Sigmoid colon (tissue), 7 donors: ENCODE results near the gene DQX1. TPM values are rescaled to one million over a fixed set of nuclear protein-coding genes. Genes with fewer than 3 reads are reported as not detected.
"Not testable (repeated sequence)": the region's sequence is repeated elsewhere in the genome, so short reads cannot be mapped to it uniquely, and the experiment has no call there.

ENCODE experiments used
- DNase-seq: peaks from one replicate; pipeline ENCODE4 v3.0.0-alpha.2; 2019
- H3K27ac ChIP-seq, 4 donors: fragments of 200-600 bp; sonication (generic); one replicate each; pipeline ENCODE4 v1.5.1; 2016 to 2019; ENCODE audit warnings: mild to moderate bottlenecking in 1 of 4
- H3K27me3 ChIP-seq, 3 donors: fragments of 200-600 bp; sonication (generic); one replicate each; pipeline ENCODE4 v1.5.1; 2019; ENCODE audit warnings: mild to moderate bottlenecking in 1 of 3
- H3K36me3 ChIP-seq, 4 donors: fragments of 200-600 bp; sonication (generic); one replicate each; pipeline ENCODE4 v1.5.1; 2016 to 2019
- H3K4me1 ChIP-seq, 4 donors: fragments of 200-600 bp; sonication (generic); one replicate each; pipeline ENCODE4 v1.5.1; 2017 to 2019
- H3K4me3 ChIP-seq, 4 donors: fragments of 200-600 bp; sonication (generic); one replicate each; pipeline ENCODE4 v1.5.1; 2017 to 2019; ENCODE audit warnings: mild to moderate bottlenecking in 2 of 4, moderate library complexity in 1 of 4
- H3K9me3 ChIP-seq, 4 donors: fragments of 200-600 bp in 3 of 4; sonication (generic) in 3 of 4; one replicate each; pipeline versions ENCODE4 v1.5.1 to v1.6.1; 2013 to 2019
- CTCF ChIP-seq, 4 experiments: fragments of 450-650 bp in 3 of 4; fragments of 200-600 bp in 1 of 4; IDR thresholded peaks; one replicate each; pipeline ENCODE4 v1.5.1; 2016 to 2019; ENCODE audit warnings: antibody characterized with exemption in 4 of 4, mild to moderate bottlenecking in 3 of 4, moderate library complexity in 2 of 4
- EP300 ChIP-seq, 4 donors: sonication (generic); formaldehyde crosslinking; IDR thresholded peaks; one replicate each; pipeline ENCODE4 v1.6.1; 2017; ENCODE audit warnings: antibody characterized with exemption in 4 of 4
- POLR2A ChIP-seq, 2 donors: fragments of 450-650 bp; IDR thresholded peaks; one replicate each; pipeline ENCODE4 v1.6.1; 2016; ENCODE audit warnings: antibody characterized with exemption in 2 of 2, mild to moderate bottlenecking in 2 of 2, moderate library complexity in 2 of 2
- POLR2AphosphoS5 ChIP-seq, 4 donors: sonication (generic); formaldehyde crosslinking; IDR thresholded peaks; one replicate each; pipeline ENCODE4 v1.6.1; 2017; ENCODE audit warnings: antibody characterized with exemption in 4 of 4
- WGBS, 2 donors: extraction: QIAGEN DNeasy Blood & Tissue Kit; methylation state at CpG; one replicate each; pipeline ENCODE4 v1.1.7; 2013; 5-methylcytosine and 5-hydroxymethylcytosine counted together
- intact Hi-C: fragments of 100-400 bp; cut with DNase I; formaldehyde crosslinking; loops from one replicate; pipeline ENCODE4 v1.15.1; 2023
- polyA plus RNA-seq, 3 donors: library from polyadenylated mRNA; stranded (reverse); fragments of 200-250 nt; gene quantifications; one replicate each; pipeline ENCODE4 v1.2.3, GENCODE V29; 2013
- total RNA-seq, 4 donors: library from RNA; depleted of rRNA; stranded (reverse); fragments of >200 nt; gene quantifications; one replicate each; pipeline ENCODE4 v1.1.0, GENCODE V29; 2016
- donor health status: healthy with polysubstance abuse.
- donor health status: Bipolar disorder and iron deficiency.
- donor health status: healthy.

The DQX1 gene
- total and polyA plus RNA-seq, 7 donors: 7.2 to 15.6 (median 13.2) TPM; not detected in 4

- DNase-seq: no peak
- H3K36me3 ChIP-seq: peaks cover 0 to 50% (median 19%) of the 10 kb centered on the region in 4 donors
- no peaks in the 10 kb centered on the region for H3K9me3 ChIP-seq
- WGBS, 2 donors: 93 to 95% methylated on average over 6 of the region's 6 CpGs
- no peak overlapping the region for H3K27ac ChIP-seq
- no peak overlapping the region for H3K4me3 ChIP-seq
- intact Hi-C loops: loop anchor here (10.0 kb wide), 2 partner anchors 550 to 650 kb away; partner anchors contain the start of genes DGUOK and STAMBP
- H3K4me1 ChIP-seq: peaks cover 0 to 23% (median 21%) of the 10 kb centered on the region in 4 donors
- no peaks in the 10 kb centered on the region for H3K27me3 ChIP-seq
- no peak for TF ChIP-seq EP300 (IDR thresholded peaks at IDR 0.05)
- no peak for TF ChIP-seq CTCF (IDR thresholded peaks at IDR 0.05)
- TF ChIP-seq POLR2A (IDR thresholded peaks at IDR 0.05): no peak
- no peak for TF ChIP-seq POLR2AphosphoS5 (IDR thresholded peaks at IDR 0.05)
Observed at GRCh38 chr2:74474481-74474880, 51.5 kb downstream of the DQX1 start.

GRCh38 chr2:74472945-74473258 is 53.1 kb downstream of the DQX1 start:
- 3 to 9% methylated on average over 7 of the region's 7 CpGs for WGBS, 2 donors
- H3K4me3 ChIP-seq: peak overlapping the region; percentile 43 to 71 (median 64)

GRCh38 chr2:74472086-74472944 is 53.7 kb downstream of the DQX1 start, which contains the start of gene MRPL53:
TSS of gene MRPL53 (minus strand) at chr2:74472680. CDS start at chr2:74472660, 20 bp downstream.
- Histone ChIP-seq H3K4me3 (peak within 1 kb of the TSS; percentile 43 to 71 (median 64)), H3K36me3 (peaks cover 0 to 29% (median 17%) of the 10 kb centered on the region in 4 donors), H3K4me1 (peaks cover 0 to 23% (median 21%) of the 10 kb centered on the region in 4 donors), H3K27me3 (no peaks in the 10 kb centered on the region), H3K27ac (peak within 1 kb of the TSS; percentile 85 to 92 (median 88)), H3K9me3 (no peaks in the 10 kb centered on the region)
- intact Hi-C loops: loop anchor here (10.0 kb wide), 2 partner anchors 548 to 648 kb away; partner anchors contain the start of genes DGUOK and STAMBP
- DNase-seq: peak; percentile 96
- TF ChIP-seq EP300 (IDR thresholded peaks at IDR 0.05) (no peak), POLR2A (IDR thresholded peaks at IDR 0.05) (peak; percentile 82 to 85), POLR2AphosphoS5 (IDR thresholded peaks at IDR 0.05) (peak; percentile 88 to 99 (median 96))
- WGBS, 2 donors: 0 to 1% methylated on average over 66 of the region's 66 CpGs

More at GRCh38 chr2:74472945-74473258, 53.1 kb downstream of the DQX1 start:
- Histone ChIP-seq H3K27me3 (no peaks in the 10 kb centered on the region), H3K9me3 (no peaks in the 10 kb centered on the region), H3K4me1 (peaks cover 0 to 23% (median 21%) of the 10 kb centered on the region in 4 donors), H3K36me3 (peaks cover 0 to 34% (median 19%) of the 10 kb centered on the region in 4 donors), H3K27ac (peak overlapping the region; percentile 85 to 92 (median 88))
- intact Hi-C loops: loop anchor here (10.0 kb wide), 2 partner anchors 548 to 648 kb away; partner anchors contain the start of genes DGUOK and STAMBP
- TF ChIP-seq POLR2AphosphoS5 (IDR thresholded peaks at IDR 0.05): no peak
- TF ChIP-seq CTCF (IDR thresholded peaks at IDR 0.05): no peak
- no peak for TF ChIP-seq EP300 (IDR thresholded peaks at IDR 0.05)
- TF ChIP-seq POLR2A (IDR thresholded peaks at IDR 0.05): no peak
- DNase-seq: no peak

GRCh38 chr2:74471332-74472065 is 54.5 kb downstream of the DQX1 start:
- peak overlapping the region; percentile 85 to 92 (median 88) for H3K27ac ChIP-seq
- H3K9me3 ChIP-seq: no peaks in the 10 kb centered on the region
- peak overlapping the region; percentile 43 to 71 (median 64) for H3K4me3 ChIP-seq
- intact Hi-C loops: loop anchor here (10.0 kb wide), 2 partner anchors 547 to 647 kb away; partner anchors contain the start of genes DGUOK and STAMBP
- H3K27me3 ChIP-seq: no peaks in the 10 kb centered on the region
- no peak for DNase-seq
- TF ChIP-seq POLR2AphosphoS5 (IDR thresholded peaks at IDR 0.05) (no peak), CTCF (IDR thresholded peaks at IDR 0.05) (no peak), EP300 (IDR thresholded peaks at IDR 0.05) (no peak), POLR2A (IDR thresholded peaks at IDR 0.05) (no peak)
- H3K36me3 ChIP-seq: peaks cover 0 to 22% (median 16%) of the 10 kb centered on the region in 4 donors
- 17 to 58% methylated on average over 16 of the region's 16 CpGs for WGBS, 2 donors
- peaks cover 0 to 23% (median 21%) of the 10 kb centered on the region in 4 donors for H3K4me1 ChIP-seq

- H3K4me1 ChIP-seq: peaks cover 0 to 28% (median 27%) of the 10 kb centered on the region in 4 donors
- not testable (repeated sequence) for H3K27me3 ChIP-seq, H3K27ac ChIP-seq, H3K4me3 ChIP-seq, DNase-seq, H3K9me3 ChIP-seq
- intact Hi-C loops: loop anchor here (10.0 kb wide), 2 partner anchors 546 to 646 kb away; partner anchors contain the start of genes DGUOK and STAMBP
- H3K36me3 ChIP-seq: peaks cover 0 to 18% (median 15%) of the 10 kb centered on the region in 4 donors
- 92 to 96% methylated on average over 12 of the region's 12 CpGs for WGBS, 2 donors
Observed at GRCh38 chr2:74470742-74471141, 55.3 kb downstream of the DQX1 start.
